Rectal smooth muscle tissue (tissue), 1 donor: ENCODE data around the gene FADS2.

Experiments
- H3K27ac ChIP-seq: one replicate; pipeline ENCODE4 v1.7.0; 2013; ENCODE audit warnings: low read depth, low read length, inconsistent platforms
- H3K27me3 ChIP-seq: one replicate; pipeline ENCODE4 v1.7.0; 2013; ENCODE audit warnings: low read length; ENCODE audit not compliant: control insufficient read depth, insufficient read depth
- H3K36me3 ChIP-seq: one replicate; pipeline ENCODE4 v1.7.0; 2013; ENCODE audit warnings: low read length; ENCODE audit not compliant: control insufficient read depth, insufficient read depth
- H3K4me1 ChIP-seq: one replicate; pipeline ENCODE4 v1.7.0; 2013; ENCODE audit warnings: low read length; ENCODE audit not compliant: control insufficient read depth, insufficient read depth
- H3K4me3 ChIP-seq: one replicate; pipeline ENCODE4 v1.7.0; 2013; ENCODE audit warnings: low read length
- H3K9ac ChIP-seq: one replicate; pipeline ENCODE4 v1.7.0; 2013; ENCODE audit warnings: low read length

Gene FADS2

GRCh38 chr11:61893981-61894380 lies 65.9 kb downstream of the FADS2 start:
- Histone ChIP-seq H3K27me3 (no peaks in the 10 kb centered on the region), H3K4me1 (peaks cover 8% of the 10 kb centered on the region), H3K9ac (no peak overlapping the region), H3K36me3 (no peaks in the 10 kb centered on the region), H3K4me3 (no peak overlapping the region), H3K27ac (no peak overlapping the region)

GRCh38 chr11:61895046-61895717 lies 67.1 kb downstream of the FADS2 start:
- no peak overlapping the region for H3K27ac ChIP-seq
- no peaks in the 10 kb centered on the region for H3K27me3 ChIP-seq
- no peak overlapping the region for H3K9ac ChIP-seq
- no peak overlapping the region for H3K4me3 ChIP-seq
- H3K4me1 ChIP-seq = peaks cover 7% of the 10 kb centered on the region
- no peaks in the 10 kb centered on the region for H3K36me3 ChIP-seq

GRCh38 chr11:61895718-61896059 lies 67.6 kb downstream of the FADS2 start:
- H3K27ac ChIP-seq = no peak overlapping the region
- peaks cover 2% of the 10 kb centered on the region for H3K4me1 ChIP-seq
- H3K36me3 ChIP-seq = no peaks in the 10 kb centered on the region
- H3K9ac ChIP-seq = no peak overlapping the region
- H3K4me3 ChIP-seq = no peak overlapping the region
- H3K27me3 ChIP-seq = no peaks in the 10 kb centered on the region

GRCh38 chr11:61896665-61897386 lies 68.7 kb downstream of the FADS2 start:
- Histone ChIP-seq H3K9ac (no peak overlapping the region), H3K4me3 (no peak overlapping the region), H3K36me3 (no peaks in the 10 kb centered on the region), H3K4me1 (no peaks in the 10 kb centered on the region), H3K27ac (no peak overlapping the region), H3K27me3 (no peaks in the 10 kb centered on the region)

- H3K27me3 ChIP-seq = no peaks in the 10 kb centered on the region
- H3K9ac ChIP-seq = no peak overlapping the region
- no peaks in the 10 kb centered on the region for H3K4me1 ChIP-seq
- no peak overlapping the region for H3K4me3 ChIP-seq
- no peaks in the 10 kb centered on the region for H3K36me3 ChIP-seq
- H3K27ac ChIP-seq = no peak overlapping the region
Observed at GRCh38 chr11:61897387-61898246, 69.5 kb downstream of the FADS2 start.

GRCh38 chr11:61898247-61898582 lies 70.1 kb downstream of the FADS2 start:
- Histone ChIP-seq H3K27me3 (no peaks in the 10 kb centered on the region), H3K27ac (no peak overlapping the region), H3K36me3 (no peaks in the 10 kb centered on the region), H3K4me1 (no peaks in the 10 kb centered on the region), H3K4me3 (no peak overlapping the region), H3K9ac (no peak overlapping the region)

- Histone ChIP-seq H3K27me3 (no peaks in the 10 kb centered on the region), H3K27ac (no peak overlapping the region), H3K36me3 (no peaks in the 10 kb centered on the region), H3K4me3 (no peak overlapping the region), H3K4me1 (no peaks in the 10 kb centered on the region), H3K9ac (no peak overlapping the region)
Observed at GRCh38 chr11:61899146-61899841, 71.2 kb downstream of the FADS2 start.

GRCh38 chr11:61900251-61900650 lies 72.2 kb downstream of the FADS2 start:
- H3K9ac ChIP-seq = no peak overlapping the region
- H3K27me3 ChIP-seq = no peaks in the 10 kb centered on the region
- H3K4me3 ChIP-seq = no peak overlapping the region
- no peaks in the 10 kb centered on the region for H3K4me1 ChIP-seq
- H3K36me3 ChIP-seq = no peaks in the 10 kb centered on the region
- H3K27ac ChIP-seq = no peak overlapping the region

GRCh38 chr11:61901397-61901796 lies 73.3 kb downstream of the FADS2 start:
- no peaks in the 10 kb centered on the region for H3K4me1 ChIP-seq
- no peak overlapping the region for H3K4me3 ChIP-seq
- peaks cover 3% of the 10 kb centered on the region for H3K36me3 ChIP-seq
- no peak overlapping the region for H3K9ac ChIP-seq
- H3K27me3 ChIP-seq = no peaks in the 10 kb centered on the region
- H3K27ac ChIP-seq = no peak overlapping the region

- Histone ChIP-seq H3K4me3 (no peak overlapping the region), H3K27ac (no peak overlapping the region), H3K4me1 (no peaks in the 10 kb centered on the region), H3K27me3 (no peaks in the 10 kb centered on the region), H3K9ac (no peak overlapping the region), H3K36me3 (peaks cover 3% of the 10 kb centered on the region)
Observed at GRCh38 chr11:61902313-61902712, 74.2 kb downstream of the FADS2 start.

- Histone ChIP-seq H3K27me3 (no peaks in the 10 kb centered on the region), H3K27ac (no peak overlapping the region), H3K4me1 (no peaks in the 10 kb centered on the region), H3K36me3 (peaks cover 3% of the 10 kb centered on the region), H3K4me3 (no peak overlapping the region), H3K9ac (no peak overlapping the region)
Observed at GRCh38 chr11:61903845-61904244, 75.7 kb downstream of the FADS2 start.

- H3K36me3 ChIP-seq = peaks cover 3% of the 10 kb centered on the region
- no peak overlapping the region for H3K27ac ChIP-seq
Observed at GRCh38 chr11:61904539-61905048, 76.5 kb downstream of the FADS2 start.

More at GRCh38 chr11:61904539-61905048, 76.5 kb downstream of the FADS2 start:
- Histone ChIP-seq H3K4me1 (no peaks in the 10 kb centered on the region), H3K27me3 (no peaks in the 10 kb centered on the region), H3K9ac (no peak overlapping the region), H3K4me3 (no peak overlapping the region)
